GM12878 (cell line): ENCODE results near the gene OFD1. TPM values are rescaled to one million over a fixed set of nuclear protein-coding genes. Genes with fewer than 3 reads are reported as not detected.
A peak's percentile ranks its signal among the peaks of the same experiment; 100 is the strongest.

Experiments used
- BCL11A ChIP-seq: IDR thresholded peaks from 2 replicates; pipeline ENCODE4 v1.6.1; 2011; ENCODE audit warnings: low read depth, low read length
- CBX5 ChIP-seq: sonication (generic); IDR thresholded peaks from 2 replicates; pipeline ENCODE4 v1.6.1; 2016; ENCODE audit warnings: low read depth, moderate library complexity, mild to moderate bottlenecking, inconsistent platforms
- CREM ChIP-seq: IDR thresholded peaks from 2 replicates; pipeline ENCODE4 v1.6.1; 2014; ENCODE audit warnings: antibody characterized with exemption, low read depth
- GATAD2B ChIP-seq: fragments of 450-650 bp; conservative IDR thresholded peaks from 2 replicates; pipeline ENCODE4 v1.6.1; 2017; ENCODE audit warnings: low read depth, mild to moderate bottlenecking, moderate library complexity
- MEF2B ChIP-seq: fragments of 450-650 bp; IDR thresholded peaks from 2 replicates; pipeline ENCODE4 v1.6.1; 2018; ENCODE audit warnings: mild to moderate bottlenecking, moderate library complexity; ENCODE audit not compliant: partially characterized antibody, poor library complexity, severe bottlenecking
- MXI1 ChIP-seq: fragments of 150-350 bp; IDR thresholded peaks from 2 replicates; pipeline ENCODE4 v1.6.1; 2011; ENCODE audit warnings: low read depth, mild to moderate bottlenecking, inconsistent platforms, low read length, improper control_type of control experiment
- MYB ChIP-seq: fragments of 150-350 bp; IDR thresholded peaks from 2 replicates; pipeline ENCODE4 v1.6.1; 2014; ENCODE audit warnings: mild to moderate bottlenecking, low read depth, low read length, borderline replicate concordance
- NBN ChIP-seq: fragments of 450-650 bp; IDR thresholded peaks from 2 replicates; pipeline ENCODE4 v1.6.1; 2016
- NR2C2 ChIP-seq: IDR thresholded peaks from 2 replicates; pipeline ENCODE4 v1.6.1; 2011; ENCODE audit warnings: borderline replicate concordance, low read depth; ENCODE audit not compliant: control insufficient read depth, insufficient read length
- SPI1 ChIP-seq: IDR thresholded peaks from 2 replicates; pipeline ENCODE4 v1.6.1; 2011; ENCODE audit warnings: low read depth, mild to moderate bottlenecking, low read length, moderate library complexity, borderline replicate concordance; ENCODE audit not compliant: insufficient read depth
- STAT1 ChIP-seq: fragments of 450-650 bp; conservative IDR thresholded peaks from 2 replicates; pipeline ENCODE4 v1.6.1; 2014; ENCODE audit warnings: antibody characterized with exemption, mild to moderate bottlenecking
- STAT3 ChIP-seq: IDR thresholded peaks from 2 replicates; pipeline ENCODE4 v1.6.1; 2011; ENCODE audit warnings: low read depth, low read length, improper control_type of control experiment
- SUPT20H ChIP-seq: IDR thresholded peaks from 2 replicates; pipeline ENCODE4 v1.6.1; 2011; ENCODE audit warnings: low read depth, mild to moderate bottlenecking, low read length, moderate library complexity, borderline replicate concordance; ENCODE audit not compliant: control insufficient read depth
- TARDBP ChIP-seq: IDR thresholded peaks from 2 replicates; pipeline ENCODE4 v1.6.1; 2016; ENCODE audit warnings: borderline replicate concordance
- WRNIP1 ChIP-seq: IDR thresholded peaks from 2 replicates; pipeline ENCODE4 v1.6.1; 2011; ENCODE audit warnings: low read depth, low read length, improper control_type of control experiment, borderline replicate concordance
- ZNF207 ChIP-seq: fragments of 450-650 bp; IDR thresholded peaks from 2 replicates; pipeline ENCODE4 v1.6.1; 2014; ENCODE audit warnings: antibody characterized with exemption, mild to moderate bottlenecking, borderline replicate concordance
- ZNF217 ChIP-seq: fragments of 450-650 bp; IDR thresholded peaks from 2 replicates; pipeline ENCODE4 v1.6.1; 2017; ENCODE audit warnings: antibody characterized with exemption, mild to moderate bottlenecking
- ZNF24 ChIP-seq: fragments of 450-650 bp; IDR thresholded peaks from 2 replicates; pipeline ENCODE4 v1.6.1; 2017; ENCODE audit warnings: antibody characterized with exemption, mild to moderate bottlenecking
- ZNF384 ChIP-seq: IDR thresholded peaks from 2 replicates; pipeline ENCODE4 v1.6.1; 2012; ENCODE audit warnings: low read depth, mild to moderate bottlenecking, low read length, improper control_type of control experiment, borderline replicate concordance
- polyA plus RNA-seq, 11 experiments: library from polyadenylated mRNA; depleted of rRNA in 4 of 11; unstranded in 6 of 11; stranded (reverse) in 5 of 11; fragments of >200 nt; fragmentation: Nextera tagmentation in 4 of 11; fragmentation: Illumina TruSeq in 1 of 11; extraction: Ambion mirVana in 4 of 11; extraction: Trizol in 1 of 11; gene quantifications; 1 replicate in 1 of 11; 2 replicates in 10 of 11; pipeline versions ENCODE4 v1.2.1 to v1.2.3, GENCODE V29; 2011 to 2016; ENCODE audit warnings: inconsistent platforms in 2 of 11, missing spikeins in 2 of 11, low read depth in 1 of 11
- total RNA-seq, 4 experiments: library from RNA; depleted of rRNA in 3 of 4; stranded (reverse); fragments of >200 nt in 3 of 4; fragmentation: Illumina TruSeq in 1 of 4; extraction: Trizol in 1 of 4; gene quantifications; 2 replicates each; pipeline versions ENCODE4 v1.2.1 to v1.2.3, GENCODE V29; 2013 to 2021
- TF ChIP-seq, protein P1 (sequence below): fragments of 450-650 bp; IDR thresholded peaks from 2 replicates; pipeline ENCODE4 v1.6.1; 2014; ENCODE audit warnings: mild to moderate bottlenecking
- TF ChIP-seq, protein P2 (sequence below): IDR thresholded peaks from 2 replicates; pipeline ENCODE4 v1.6.1; 2012; ENCODE audit warnings: low read length, inconsistent platforms
- TF ChIP-seq, protein P3 (sequence below): fragments of 450-650 bp; IDR thresholded peaks from 2 replicates; pipeline ENCODE4 v1.6.1; 2016; ENCODE audit warnings: mild to moderate bottlenecking
- TF ChIP-seq, protein P4 (sequence below): fragments of 450-650 bp; IDR thresholded peaks from 2 replicates; pipeline ENCODE4 v1.6.1; 2016; ENCODE audit warnings: mild to moderate bottlenecking
- TF ChIP-seq, protein P5 (sequence below): IDR thresholded peaks from 2 replicates; pipeline ENCODE4 v1.6.1; 2012; ENCODE audit warnings: low read depth, low read length, improper control_type of control experiment
- TF ChIP-seq, protein P6 (sequence below): fragments of 150-350 bp; IDR thresholded peaks from 2 replicates; pipeline ENCODE4 v1.6.1; 2014; ENCODE audit warnings: mild to moderate bottlenecking, low read depth, low read length

OFD1 gene
- total and polyA plus RNA-seq, 10 of the 15 experiments (the other 5 are each of a cell fraction or from before 2014, with no cell fraction given), result 22.4 to 77.2 (median 34.1) TPM

DNA sequence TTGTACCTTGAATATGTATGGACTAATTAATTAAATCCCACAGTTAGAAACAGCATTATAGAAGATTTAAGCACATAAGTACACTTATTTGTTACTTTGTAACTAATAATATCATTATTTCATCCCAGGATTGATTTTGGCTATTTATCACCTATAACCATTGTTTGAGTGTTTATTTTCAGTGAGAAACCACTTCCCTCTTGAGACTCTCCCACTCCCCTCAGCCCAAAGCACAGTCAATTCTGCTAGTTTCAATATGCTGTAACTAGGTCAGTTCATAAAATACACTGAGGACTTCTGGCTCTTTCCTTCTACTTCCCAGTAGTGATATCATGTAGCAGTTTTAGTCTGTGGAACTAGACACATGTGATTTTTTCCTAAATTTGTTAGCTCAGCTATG is 16.3 kb downstream of the OFD1 start (continued):
- TF ChIP-seq, protein P1, sequence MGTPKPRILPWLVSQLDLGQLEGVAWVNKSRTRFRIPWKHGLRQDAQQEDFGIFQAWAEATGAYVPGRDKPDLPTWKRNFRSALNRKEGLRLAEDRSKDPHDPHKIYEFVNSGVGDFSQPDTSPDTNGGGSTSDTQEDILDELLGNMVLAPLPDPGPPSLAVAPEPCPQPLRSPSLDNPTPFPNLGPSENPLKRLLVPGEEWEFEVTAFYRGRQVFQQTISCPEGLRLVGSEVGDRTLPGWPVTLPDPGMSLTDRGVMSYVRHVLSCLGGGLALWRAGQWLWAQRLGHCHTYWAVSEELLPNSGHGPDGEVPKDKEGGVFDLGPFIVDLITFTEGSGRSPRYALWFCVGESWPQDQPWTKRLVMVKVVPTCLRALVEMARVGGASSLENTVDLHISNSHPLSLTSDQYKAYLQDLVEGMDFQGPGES, result no peak
- no peak for TF ChIP-seq WRNIP1
- no peak for TF ChIP-seq TARDBP
- no peak for TF ChIP-seq ZNF207
- TF ChIP-seq STAT1, result no peak
- peak; percentile 98 for TF ChIP-seq MEF2B
- no peak for TF ChIP-seq NR2C2
- TF ChIP-seq, protein P2, sequence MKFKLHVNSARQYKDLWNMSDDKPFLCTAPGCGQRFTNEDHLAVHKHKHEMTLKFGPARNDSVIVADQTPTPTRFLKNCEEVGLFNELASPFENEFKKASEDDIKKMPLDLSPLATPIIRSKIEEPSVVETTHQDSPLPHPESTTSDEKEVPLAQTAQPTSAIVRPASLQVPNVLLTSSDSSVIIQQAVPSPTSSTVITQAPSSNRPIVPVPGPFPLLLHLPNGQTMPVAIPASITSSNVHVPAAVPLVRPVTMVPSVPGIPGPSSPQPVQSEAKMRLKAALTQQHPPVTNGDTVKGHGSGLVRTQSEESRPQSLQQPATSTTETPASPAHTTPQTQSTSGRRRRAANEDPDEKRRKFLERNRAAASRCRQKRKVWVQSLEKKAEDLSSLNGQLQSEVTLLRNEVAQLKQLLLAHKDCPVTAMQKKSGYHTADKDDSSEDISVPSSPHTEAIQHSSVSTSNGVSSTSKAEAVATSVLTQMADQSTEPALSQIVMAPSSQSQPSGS, result peak; percentile 79
- peak; percentile 71 for TF ChIP-seq SPI1
- TF ChIP-seq MXI1, result no peak
- TF ChIP-seq ZNF24, result peak; percentile 66; the same call in 1 of the 2 replicates
- TF ChIP-seq BCL11A, result peak; percentile 83
- TF ChIP-seq CBX5, result no peak
- TF ChIP-seq ZNF217, result peak; percentile 38; the same call in 1 of the 2 replicates
- no peak for TF ChIP-seq MYB
- TF ChIP-seq CREM, result peak; percentile 59; the same call in 1 of the 2 replicates
- TF ChIP-seq NBN, result no peak; the same call in 1 of the 2 replicates
- TF ChIP-seq, protein P3, sequence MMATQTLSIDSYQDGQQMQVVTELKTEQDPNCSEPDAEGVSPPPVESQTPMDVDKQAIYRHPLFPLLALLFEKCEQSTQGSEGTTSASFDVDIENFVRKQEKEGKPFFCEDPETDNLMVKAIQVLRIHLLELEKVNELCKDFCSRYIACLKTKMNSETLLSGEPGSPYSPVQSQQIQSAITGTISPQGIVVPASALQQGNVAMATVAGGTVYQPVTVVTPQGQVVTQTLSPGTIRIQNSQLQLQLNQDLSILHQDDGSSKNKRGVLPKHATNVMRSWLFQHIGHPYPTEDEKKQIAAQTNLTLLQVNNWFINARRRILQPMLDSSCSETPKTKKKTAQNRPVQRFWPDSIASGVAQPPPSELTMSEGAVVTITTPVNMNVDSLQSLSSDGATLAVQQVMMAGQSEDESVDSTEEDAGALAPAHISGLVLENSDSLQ, result no peak
- 0 out of 2 replicates have a peak, but pooled peaks have one; percentile 44 for TF ChIP-seq STAT3
- no peak for TF ChIP-seq SUPT20H
- TF ChIP-seq, protein P4, sequence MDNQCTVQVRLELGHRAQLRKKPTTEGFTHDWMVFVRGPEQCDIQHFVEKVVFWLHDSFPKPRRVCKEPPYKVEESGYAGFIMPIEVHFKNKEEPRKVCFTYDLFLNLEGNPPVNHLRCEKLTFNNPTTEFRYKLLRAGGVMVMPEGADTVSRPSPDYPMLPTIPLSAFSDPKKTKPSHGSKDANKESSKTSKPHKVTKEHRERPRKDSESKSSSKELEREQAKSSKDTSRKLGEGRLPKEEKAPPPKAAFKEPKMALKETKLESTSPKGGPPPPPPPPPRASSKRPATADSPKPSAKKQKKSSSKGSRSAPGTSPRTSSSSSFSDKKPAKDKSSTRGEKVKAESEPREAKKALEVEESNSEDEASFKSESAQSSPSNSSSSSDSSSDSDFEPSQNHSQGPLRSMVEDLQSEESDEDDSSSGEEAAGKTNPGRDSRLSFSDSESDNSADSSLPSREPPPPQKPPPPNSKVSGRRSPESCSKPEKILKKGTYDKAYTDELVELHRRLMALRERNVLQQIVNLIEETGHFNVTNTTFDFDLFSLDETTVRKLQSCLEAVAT, result no peak
- peak; percentile 43 for TF ChIP-seq GATAD2B
- no peak for TF ChIP-seq ZNF384
- TF ChIP-seq, protein P5, sequence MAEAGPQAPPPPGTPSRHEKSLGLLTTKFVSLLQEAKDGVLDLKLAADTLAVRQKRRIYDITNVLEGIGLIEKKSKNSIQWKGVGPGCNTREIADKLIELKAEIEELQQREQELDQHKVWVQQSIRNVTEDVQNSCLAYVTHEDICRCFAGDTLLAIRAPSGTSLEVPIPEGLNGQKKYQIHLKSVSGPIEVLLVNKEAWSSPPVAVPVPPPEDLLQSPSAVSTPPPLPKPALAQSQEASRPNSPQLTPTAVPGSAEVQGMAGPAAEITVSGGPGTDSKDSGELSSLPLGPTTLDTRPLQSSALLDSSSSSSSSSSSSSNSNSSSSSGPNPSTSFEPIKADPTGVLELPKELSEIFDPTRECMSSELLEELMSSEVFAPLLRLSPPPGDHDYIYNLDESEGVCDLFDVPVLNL, result no peak
- TF ChIP-seq, protein P6, sequence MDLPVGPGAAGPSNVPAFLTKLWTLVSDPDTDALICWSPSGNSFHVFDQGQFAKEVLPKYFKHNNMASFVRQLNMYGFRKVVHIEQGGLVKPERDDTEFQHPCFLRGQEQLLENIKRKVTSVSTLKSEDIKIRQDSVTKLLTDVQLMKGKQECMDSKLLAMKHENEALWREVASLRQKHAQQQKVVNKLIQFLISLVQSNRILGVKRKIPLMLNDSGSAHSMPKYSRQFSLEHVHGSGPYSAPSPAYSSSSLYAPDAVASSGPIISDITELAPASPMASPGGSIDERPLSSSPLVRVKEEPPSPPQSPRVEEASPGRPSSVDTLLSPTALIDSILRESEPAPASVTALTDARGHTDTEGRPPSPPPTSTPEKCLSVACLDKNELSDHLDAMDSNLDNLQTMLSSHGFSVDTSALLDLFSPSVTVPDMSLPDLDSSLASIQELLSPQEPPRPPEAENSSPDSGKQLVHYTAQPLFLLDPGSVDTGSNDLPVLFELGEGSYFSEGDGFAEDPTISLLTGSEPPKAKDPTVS, result no peak
